ELF-1 (cell line): ENCODE results near the gene ATP10B.

Source experiments
- DNase-seq: peaks from one replicate; pipeline ENCODE4 v3.0.0-alpha.2; 2016; ENCODE audit warnings: low read depth, low spot score

Gene ATP10B

GRCh38 chr5:160638161-160638742, 213.8 kb downstream of the ATP10B start:
- no peak for DNase-seq

- DNase-seq, result no peak
Observed at GRCh38 chr5:160637357-160638090, 214.5 kb downstream of the ATP10B start.

GRCh38 chr5:160635663-160636062, 216.3 kb downstream of the ATP10B start:
- no peak for DNase-seq

- no peak for DNase-seq
Observed at GRCh38 chr5:160635046-160635445, 217.0 kb downstream of the ATP10B start.

- DNase-seq, result no peak
Observed at GRCh38 chr5:160629003-160629402, 223.0 kb downstream of the ATP10B start.

- no peak for DNase-seq
Observed at GRCh38 chr5:160628619-160628968, 223.4 kb downstream of the ATP10B start.

- no peak for DNase-seq
Observed at GRCh38 chr5:160627921-160628618, 223.9 kb downstream of the ATP10B start.

- DNase-seq, result no peak
Observed at GRCh38 chr5:160626322-160626721, 225.7 kb downstream of the ATP10B start.

- no peak for DNase-seq
Observed at GRCh38 chr5:160621526-160621925, 230.5 kb downstream of the ATP10B start.

- no peak for DNase-seq
Observed at GRCh38 chr5:160620401-160620800, 231.6 kb downstream of the ATP10B start.

- DNase-seq, result no peak
Observed at GRCh38 chr5:160619381-160619780, 232.6 kb downstream of the ATP10B start.

GRCh38 chr5:160618286-160618685, 233.7 kb downstream of the ATP10B start:
- DNase-seq, result no peak

- DNase-seq, result no peak
Observed at GRCh38 chr5:160616712-160617497, 235.1 kb downstream of the ATP10B start.

GRCh38 chr5:160614136-160614535, 237.9 kb downstream of the ATP10B start:
- no peak for DNase-seq

- DNase-seq, result no peak
Observed at GRCh38 chr5:160605266-160605665, 246.7 kb downstream of the ATP10B start.

- no peak for DNase-seq
Observed at GRCh38 chr5:160604484-160604883, 247.5 kb downstream of the ATP10B start.

- DNase-seq, result no peak
Observed at GRCh38 chr5:160602744-160603143, 249.3 kb downstream of the ATP10B start.

- no peak for DNase-seq
Observed at GRCh38 chr5:160601046-160601445, 251.0 kb downstream of the ATP10B start.

GRCh38 chr5:160573318-160573717, 278.7 kb downstream of the ATP10B start:
- DNase-seq, result no peak

- no peak for DNase-seq
Observed at GRCh38 chr5:160567031-160567705, 284.8 kb downstream of the ATP10B start.

- DNase-seq, result no peak
Observed at GRCh38 chr5:160565376-160565775, 286.6 kb downstream of the ATP10B start.

GRCh38 chr5:160556846-160557245, 295.2 kb downstream of the ATP10B start:
- DNase-seq, result no peak
